Activated CD4-positive, CD25-positive, alpha-beta regulatory T cell treated with anti-CD3 and anti-CD28 coated beads, Interleukin-2, amount 50 U/mL, for 24 hours (primary cell): ENCODE data around the gene ARF3.

Experiments
- ATAC-seq, 2 donors: fragments of 150-1000 bp; cut with Tn5 transposase; one replicate each; pipeline ENCODE4 v1.10.0; 2021; ENCODE audit warnings: mild to moderate bottlenecking in 1 of 2, moderate library complexity in 1 of 2

ARF3 gene

GRCh38 chr12:48965298-48965838 is 8.1 kb upstream of the ARF3 start:
- peak in 1 of 2 donors; percentile 45 for ATAC-seq

DNA sequence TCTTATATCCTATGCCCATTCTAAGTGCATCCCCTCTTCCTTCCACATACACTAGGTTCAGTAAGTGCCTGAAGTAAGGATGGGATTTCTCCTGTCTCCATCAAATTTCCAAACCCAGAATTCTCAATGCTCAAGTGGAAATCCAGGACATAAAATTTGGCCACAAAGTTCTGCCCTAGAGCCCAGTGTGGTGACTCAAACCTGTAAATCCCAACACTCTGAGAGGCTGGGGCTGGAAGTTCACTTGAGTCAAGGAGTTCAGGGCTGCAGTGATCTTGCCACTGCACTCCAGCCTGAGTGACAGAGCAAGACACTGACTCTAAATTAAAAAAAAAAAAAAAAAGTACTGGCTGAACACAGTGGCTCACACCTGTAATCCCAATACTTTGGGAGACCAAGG is 4.5 kb upstream of the ARF3 start:
- no peak for ATAC-seq

DNA sequence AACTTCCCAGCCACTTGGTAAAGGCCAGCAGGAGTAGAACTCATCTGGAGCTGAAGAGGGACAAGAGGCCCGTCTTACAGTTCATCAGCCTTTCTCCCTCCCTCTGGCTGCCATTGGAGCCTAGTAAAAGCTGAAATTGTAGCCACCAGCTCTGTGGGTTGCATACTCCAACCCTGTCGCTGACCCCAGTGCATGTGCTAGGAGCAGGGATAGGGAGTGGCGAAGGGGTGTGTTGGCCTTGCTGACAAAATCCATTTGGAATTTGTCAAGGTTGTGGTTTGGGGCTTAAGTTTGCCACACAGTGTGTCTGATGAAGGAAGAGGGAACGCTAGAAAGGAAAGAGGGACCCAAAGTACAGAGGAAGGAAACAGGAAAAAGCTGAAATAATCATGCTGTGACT is 4.0 kb upstream of the ARF3 start:
- no peak for ATAC-seq

- no peak for ATAC-seq
Measured at GRCh38 chr12:48960834-48961233, 3.5 kb upstream of the ARF3 start.

DNA sequence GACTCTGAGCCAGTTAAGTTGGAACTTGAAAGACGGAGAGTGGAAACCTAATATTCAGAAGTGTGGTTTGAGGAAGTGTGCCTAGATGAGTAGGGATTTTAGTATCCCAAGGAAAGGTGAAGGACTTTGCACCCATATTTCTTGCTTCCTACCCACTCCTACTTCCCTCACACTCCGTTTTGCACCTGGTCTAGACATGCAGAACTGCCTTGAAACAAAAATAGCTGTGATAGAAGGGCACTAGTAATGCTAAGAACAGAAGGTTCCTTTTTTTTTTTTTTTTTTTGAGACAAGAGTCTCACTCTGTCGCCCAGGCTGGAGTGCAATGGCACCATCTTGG is 732 bp upstream of the ARF3 start:
- no peak for ATAC-seq

- peak; percentile 2 for ATAC-seq
Measured at GRCh38 chr12:48956279-48957140, 777 bp downstream of the ARF3 start.

GRCh38 chr12:48954841-48955501 is 2.3 kb downstream of the ARF3 start:
- no peak for ATAC-seq

- ATAC-seq: no peak
Measured at GRCh38 chr12:48954061-48954460, 3.2 kb downstream of the ARF3 start.

- no peak for ATAC-seq
Measured at GRCh38 chr12:48952691-48953090, 4.6 kb downstream of the ARF3 start.

- ATAC-seq: no peak
Measured at GRCh38 chr12:48947727-48948126, 9.6 kb downstream of the ARF3 start.

GRCh38 chr12:48946943-48947342 is 10.3 kb downstream of the ARF3 start:
- no peak for ATAC-seq

- no peak for ATAC-seq
Measured at GRCh38 chr12:48946205-48946604, 11.1 kb downstream of the ARF3 start.

GRCh38 chr12:48943221-48943620 is 14.1 kb downstream of the ARF3 start:
- ATAC-seq: no peak

DNA sequence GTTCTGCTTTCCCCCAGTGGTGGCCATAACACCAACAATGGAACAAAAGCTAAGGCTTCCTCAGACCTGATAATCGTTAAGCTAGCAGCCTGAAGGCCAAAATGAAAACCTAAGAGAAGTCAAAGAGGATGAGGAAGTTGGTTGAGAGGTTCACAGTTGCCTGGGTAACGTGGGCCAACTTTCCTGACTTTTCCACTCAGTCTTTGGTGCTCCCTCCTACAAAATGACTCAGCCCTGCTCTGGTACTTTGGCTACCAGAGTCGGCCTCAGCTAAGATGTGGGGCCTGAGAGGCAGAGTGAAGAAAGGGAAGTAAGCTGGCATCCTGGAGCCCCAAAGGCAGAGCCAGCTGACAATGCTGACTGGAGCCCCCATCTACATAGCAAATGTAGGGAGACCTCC is 17.1 kb downstream of the ARF3 start:
- ATAC-seq: no peak

- no peak for ATAC-seq
Measured at GRCh38 chr12:48938805-48939204, 18.5 kb downstream of the ARF3 start.

DNA sequence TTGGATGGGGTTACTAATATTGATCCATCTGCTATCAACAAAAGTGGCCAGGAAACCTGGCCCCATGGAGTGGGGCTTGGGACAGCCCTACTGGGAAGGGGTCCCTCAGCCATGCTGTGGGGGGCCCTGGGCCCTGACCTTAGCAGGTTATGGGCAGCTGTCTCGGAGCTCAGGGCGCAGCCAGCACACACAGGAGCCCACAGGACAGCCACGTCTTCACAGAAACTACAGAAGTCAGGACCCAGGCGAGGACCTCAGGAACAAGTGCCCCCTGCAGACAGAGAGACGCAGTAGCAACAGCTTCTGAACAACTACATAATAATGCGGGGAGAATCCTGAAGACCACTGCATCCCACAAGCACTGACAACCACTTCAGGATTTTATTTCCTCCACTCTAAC is 20.1 kb downstream of the ARF3 start:
- ATAC-seq: no peak

DNA sequence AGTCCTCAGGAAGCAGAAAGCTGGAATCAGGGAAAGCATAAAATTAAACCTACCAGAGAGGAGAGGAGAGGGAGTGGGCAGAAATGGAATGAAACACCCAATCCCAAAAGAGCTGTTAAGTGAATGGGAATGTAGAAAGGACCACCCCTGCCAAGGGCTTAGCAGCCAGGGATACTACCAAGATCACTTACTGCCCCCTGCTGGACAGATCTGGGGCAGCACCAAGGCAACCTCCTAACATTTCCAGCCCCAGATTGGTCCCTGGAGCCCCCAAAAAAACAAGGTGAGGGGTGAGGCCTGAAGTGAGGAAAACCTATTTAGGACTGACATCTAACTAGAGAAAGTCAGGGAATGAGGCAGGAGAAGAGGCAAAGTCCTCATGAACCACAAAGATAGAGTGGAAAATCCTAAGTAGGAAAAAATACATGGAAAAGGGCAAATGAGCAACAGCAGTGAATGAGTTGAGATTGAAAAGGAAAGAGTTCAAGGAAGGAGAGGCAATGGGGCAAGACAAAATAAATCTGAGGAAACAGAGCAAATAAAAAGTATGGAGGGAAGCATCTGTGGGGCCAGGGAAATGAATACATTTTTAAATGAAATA is 20.8 kb downstream of the ARF3 start:
- ATAC-seq: peak; percentile 48 to 77

DNA sequence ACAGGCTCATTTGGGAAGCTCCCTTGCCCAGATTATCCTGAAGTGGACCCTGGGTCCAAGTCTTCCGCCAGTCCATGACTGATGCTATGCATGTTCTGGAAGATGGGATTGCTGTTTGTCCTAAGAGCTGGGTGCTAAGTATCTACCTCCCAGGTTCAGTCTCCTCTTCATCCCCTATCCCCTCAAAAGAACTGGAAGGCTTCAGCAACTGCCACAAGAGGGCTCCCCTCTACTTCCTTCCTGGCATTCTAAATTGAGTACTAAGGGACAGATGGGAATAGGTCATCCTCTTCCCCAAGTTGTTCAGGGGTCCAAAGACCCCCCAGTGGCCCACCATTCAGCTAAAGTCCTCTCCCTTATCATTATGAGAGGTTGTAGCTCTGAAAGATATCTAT is 23.0 kb downstream of the ARF3 start:
- ATAC-seq: no peak

- peak in 1 of 2 donors; percentile 30 for ATAC-seq
Measured at GRCh38 chr12:48933664-48934311, 23.5 kb downstream of the ARF3 start.

DNA sequence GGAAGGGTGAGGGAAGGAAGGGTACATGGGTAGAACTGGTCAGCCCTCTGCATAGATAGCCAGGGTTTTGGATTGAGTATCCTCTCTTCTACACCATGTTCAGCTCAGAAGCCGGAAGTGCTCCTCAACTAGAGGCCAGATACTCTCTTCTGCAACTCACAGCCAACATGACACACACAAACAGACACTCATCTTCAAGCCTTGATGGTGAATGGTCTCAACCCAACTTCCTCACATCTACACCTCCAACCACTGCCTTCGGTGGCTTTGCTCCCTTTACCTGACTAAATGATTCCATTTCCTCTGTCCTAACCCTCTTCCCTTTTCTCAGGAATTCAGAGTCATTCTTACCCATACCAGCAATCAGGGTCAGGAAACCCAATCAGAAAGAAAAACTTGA is 24.4 kb downstream of the ARF3 start:
- ATAC-seq: no peak

- ATAC-seq: no peak
Measured at GRCh38 chr12:48930475-48930874, 26.8 kb downstream of the ARF3 start.

DNA sequence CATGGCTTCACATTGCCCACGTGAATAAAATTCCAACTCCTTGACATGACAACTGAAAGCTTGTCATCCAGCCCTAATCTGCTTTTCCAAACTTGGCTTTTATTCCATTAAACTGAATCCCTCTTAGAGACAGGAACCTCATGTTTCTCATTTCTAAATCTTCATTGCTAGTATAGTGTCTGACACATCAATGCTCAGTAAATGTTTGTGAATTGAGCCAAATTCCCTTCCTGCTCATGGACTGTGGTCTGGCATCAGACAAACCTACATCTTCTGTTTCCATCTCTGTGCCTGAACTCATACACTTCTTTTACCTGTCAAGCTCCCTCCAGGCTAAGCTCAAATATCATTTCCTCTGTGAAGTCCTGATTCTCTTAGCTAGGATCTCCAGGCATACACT is 27.7 kb downstream of the ARF3 start:
- no peak for ATAC-seq

- no peak for ATAC-seq
Measured at GRCh38 chr12:48927261-48927660, 30.0 kb downstream of the ARF3 start.
